ENCODE measurements around the gene ASGR2. TPM values are rescaled to one million over a fixed set of nuclear protein-coding genes. Genes with fewer than 3 reads are reported as not detected.

The ASGR2 gene
- total and polyA plus RNA-seq, 2 of the 13 experiments (the other 11 are each of a cell fraction or from before 2014, with no cell fraction given), result 320 to 754 TPM

DNA sequence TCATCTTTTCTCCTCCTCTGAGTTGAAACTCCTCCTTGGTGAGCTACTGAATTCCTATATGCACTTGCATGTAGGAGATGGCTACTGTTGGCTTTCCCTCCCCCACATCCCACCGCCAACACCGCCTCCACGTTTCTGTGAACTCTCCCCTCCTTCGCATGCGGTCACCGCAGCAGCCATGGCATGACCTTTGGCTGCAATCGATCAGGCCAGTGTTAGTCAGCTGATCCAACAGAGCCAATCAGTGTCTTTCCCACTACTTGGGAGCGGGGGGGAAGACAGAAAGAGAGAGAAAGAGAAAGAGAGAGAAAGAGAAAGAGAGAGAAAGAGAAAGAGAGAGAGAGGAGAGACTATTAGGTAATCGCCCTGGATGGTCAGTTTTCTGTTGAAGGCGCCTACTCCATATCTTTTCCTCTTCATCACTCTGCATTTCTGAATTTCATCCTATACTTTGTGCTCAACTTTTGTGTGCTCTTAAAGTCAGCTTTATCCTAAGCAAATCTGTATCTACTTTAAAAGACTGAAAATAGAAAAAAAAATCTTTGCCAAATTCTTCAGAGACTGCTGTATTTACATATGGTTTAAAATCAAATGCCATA lies 41.8 kb upstream of the ASGR2 start (continued):
- TF ChIP-seq, protein P1, sequence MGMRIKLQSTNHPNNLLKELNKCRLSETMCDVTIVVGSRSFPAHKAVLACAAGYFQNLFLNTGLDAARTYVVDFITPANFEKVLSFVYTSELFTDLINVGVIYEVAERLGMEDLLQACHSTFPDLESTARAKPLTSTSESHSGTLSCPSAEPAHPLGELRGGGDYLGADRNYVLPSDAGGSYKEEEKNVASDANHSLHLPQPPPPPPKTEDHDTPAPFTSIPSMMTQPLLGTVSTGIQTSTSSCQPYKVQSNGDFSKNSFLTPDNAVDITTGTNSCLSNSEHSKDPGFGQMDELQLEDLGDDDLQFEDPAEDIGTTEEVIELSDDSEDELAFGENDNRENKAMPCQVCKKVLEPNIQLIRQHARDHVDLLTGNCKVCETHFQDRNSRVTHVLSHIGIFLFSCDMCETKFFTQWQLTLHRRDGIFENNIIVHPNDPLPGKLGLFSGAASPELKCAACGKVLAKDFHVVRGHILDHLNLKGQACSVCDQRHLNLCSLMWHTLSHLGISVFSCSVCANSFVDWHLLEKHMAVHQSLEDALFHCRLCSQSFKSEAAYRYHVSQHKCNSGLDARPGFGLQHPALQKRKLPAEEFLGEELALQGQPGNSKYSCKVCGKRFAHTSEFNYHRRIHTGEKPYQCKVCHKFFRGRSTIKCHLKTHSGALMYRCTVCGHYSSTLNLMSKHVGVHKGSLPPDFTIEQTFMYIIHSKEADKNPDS (CRISPR knock-in tag; IDR thresholded peaks at IDR 0.05), result peak; percentile 73; the same call in 1 of the 2 replicates
- TF ChIP-seq, protein P2, sequence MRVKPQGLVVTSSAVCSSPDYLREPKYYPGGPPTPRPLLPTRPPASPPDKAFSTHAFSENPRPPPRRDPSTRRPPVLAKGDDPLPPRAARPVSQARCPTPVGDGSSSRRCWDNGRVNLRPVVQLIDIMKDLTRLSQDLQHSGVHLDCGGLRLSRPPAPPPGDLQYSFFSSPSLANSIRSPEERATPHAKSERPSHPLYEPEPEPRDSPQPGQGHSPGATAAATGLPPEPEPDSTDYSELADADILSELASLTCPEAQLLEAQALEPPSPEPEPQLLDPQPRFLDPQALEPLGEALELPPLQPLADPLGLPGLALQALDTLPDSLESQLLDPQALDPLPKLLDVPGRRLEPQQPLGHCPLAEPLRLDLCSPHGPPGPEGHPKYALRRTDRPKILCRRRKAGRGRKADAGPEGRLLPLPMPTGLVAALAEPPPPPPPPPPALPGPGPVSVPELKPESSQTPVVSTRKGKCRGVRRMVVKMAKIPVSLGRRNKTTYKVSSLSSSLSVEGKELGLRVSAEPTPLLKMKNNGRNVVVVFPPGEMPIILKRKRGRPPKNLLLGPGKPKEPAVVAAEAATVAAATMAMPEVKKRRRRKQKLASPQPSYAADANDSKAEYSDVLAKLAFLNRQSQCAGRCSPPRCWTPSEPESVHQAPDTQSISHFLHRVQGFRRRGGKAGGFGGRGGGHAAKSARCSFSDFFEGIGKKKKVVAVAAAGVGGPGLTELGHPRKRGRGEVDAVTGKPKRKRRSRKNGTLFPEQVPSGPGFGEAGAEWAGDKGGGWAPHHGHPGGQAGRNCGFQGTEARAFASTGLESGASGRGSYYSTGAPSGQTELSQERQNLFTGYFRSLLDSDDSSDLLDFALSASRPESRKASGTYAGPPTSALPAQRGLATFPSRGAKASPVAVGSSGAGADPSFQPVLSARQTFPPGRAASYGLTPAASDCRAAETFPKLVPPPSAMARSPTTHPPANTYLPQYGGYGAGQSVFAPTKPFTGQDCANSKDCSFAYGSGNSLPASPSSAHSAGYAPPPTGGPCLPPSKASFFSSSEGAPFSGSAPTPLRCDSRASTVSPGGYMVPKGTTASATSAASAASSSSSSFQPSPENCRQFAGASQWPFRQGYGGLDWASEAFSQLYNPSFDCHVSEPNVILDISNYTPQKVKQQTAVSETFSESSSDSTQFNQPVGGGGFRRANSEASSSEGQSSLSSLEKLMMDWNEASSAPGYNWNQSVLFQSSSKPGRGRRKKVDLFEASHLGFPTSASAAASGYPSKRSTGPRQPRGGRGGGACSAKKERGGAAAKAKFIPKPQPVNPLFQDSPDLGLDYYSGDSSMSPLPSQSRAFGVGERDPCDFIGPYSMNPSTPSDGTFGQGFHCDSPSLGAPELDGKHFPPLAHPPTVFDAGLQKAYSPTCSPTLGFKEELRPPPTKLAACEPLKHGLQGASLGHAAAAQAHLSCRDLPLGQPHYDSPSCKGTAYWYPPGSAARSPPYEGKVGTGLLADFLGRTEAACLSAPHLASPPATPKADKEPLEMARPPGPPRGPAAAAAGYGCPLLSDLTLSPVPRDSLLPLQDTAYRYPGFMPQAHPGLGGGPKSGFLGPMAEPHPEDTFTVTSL (CRISPR knock-in tag; IDR thresholded peaks at IDR 0.05; ENCODE audit: borderline replicate concordance), result peak; percentile 65; the same call in 1 of the 2 replicates
- TF ChIP-seq PHF5A (CRISPR knock-in tag; IDR thresholded peaks at IDR 0.05; ENCODE audit: low read depth, unreplicated experiment) (peak; percentile 84), RFX5 (IDR thresholded peaks at IDR 0.05; ENCODE audit: low read depth, low read length) (no peak), KDM5A (IDR thresholded peaks at IDR 0.05; ENCODE audit: borderline replicate concordance, low read length) (no peak), CREM (IDR thresholded peaks at IDR 0.05) (no peak), CREM (CRISPR knock-in tag; IDR thresholded peaks at IDR 0.05) (no peak), POLR2A (IDR thresholded peaks at IDR 0.05; ENCODE audit: insufficient read depth in 1 of 2, low read depth in 2 of 2, low read length in 2 of 2) (no peak), ZNF556 (CRISPR knock-in tag; IDR thresholded peaks at IDR 0.05; ENCODE audit: borderline replicate concordance) (peak; percentile 89; the same call in 1 of the 2 replicates), SMYD3 (CRISPR knock-in tag; IDR thresholded peaks at IDR 0.05) (peak; percentile 97), ZNF496 (CRISPR knock-in tag; IDR thresholded peaks at IDR 0.05; ENCODE audit: insufficient replicate concordance) (no peak), TCF12 (IDR thresholded peaks at IDR 0.05) (no peak), TCF12 (CRISPR knock-in tag; IDR thresholded peaks at IDR 0.05) (peak; percentile 73; the same call in 1 of the 2 replicates), ATF7 (IDR thresholded peaks at IDR 0.05) (peak; percentile 73), ATF7 (CRISPR knock-in tag; IDR thresholded peaks at IDR 0.05) (peak; percentile 90)
- TF ChIP-seq, protein P3, sequence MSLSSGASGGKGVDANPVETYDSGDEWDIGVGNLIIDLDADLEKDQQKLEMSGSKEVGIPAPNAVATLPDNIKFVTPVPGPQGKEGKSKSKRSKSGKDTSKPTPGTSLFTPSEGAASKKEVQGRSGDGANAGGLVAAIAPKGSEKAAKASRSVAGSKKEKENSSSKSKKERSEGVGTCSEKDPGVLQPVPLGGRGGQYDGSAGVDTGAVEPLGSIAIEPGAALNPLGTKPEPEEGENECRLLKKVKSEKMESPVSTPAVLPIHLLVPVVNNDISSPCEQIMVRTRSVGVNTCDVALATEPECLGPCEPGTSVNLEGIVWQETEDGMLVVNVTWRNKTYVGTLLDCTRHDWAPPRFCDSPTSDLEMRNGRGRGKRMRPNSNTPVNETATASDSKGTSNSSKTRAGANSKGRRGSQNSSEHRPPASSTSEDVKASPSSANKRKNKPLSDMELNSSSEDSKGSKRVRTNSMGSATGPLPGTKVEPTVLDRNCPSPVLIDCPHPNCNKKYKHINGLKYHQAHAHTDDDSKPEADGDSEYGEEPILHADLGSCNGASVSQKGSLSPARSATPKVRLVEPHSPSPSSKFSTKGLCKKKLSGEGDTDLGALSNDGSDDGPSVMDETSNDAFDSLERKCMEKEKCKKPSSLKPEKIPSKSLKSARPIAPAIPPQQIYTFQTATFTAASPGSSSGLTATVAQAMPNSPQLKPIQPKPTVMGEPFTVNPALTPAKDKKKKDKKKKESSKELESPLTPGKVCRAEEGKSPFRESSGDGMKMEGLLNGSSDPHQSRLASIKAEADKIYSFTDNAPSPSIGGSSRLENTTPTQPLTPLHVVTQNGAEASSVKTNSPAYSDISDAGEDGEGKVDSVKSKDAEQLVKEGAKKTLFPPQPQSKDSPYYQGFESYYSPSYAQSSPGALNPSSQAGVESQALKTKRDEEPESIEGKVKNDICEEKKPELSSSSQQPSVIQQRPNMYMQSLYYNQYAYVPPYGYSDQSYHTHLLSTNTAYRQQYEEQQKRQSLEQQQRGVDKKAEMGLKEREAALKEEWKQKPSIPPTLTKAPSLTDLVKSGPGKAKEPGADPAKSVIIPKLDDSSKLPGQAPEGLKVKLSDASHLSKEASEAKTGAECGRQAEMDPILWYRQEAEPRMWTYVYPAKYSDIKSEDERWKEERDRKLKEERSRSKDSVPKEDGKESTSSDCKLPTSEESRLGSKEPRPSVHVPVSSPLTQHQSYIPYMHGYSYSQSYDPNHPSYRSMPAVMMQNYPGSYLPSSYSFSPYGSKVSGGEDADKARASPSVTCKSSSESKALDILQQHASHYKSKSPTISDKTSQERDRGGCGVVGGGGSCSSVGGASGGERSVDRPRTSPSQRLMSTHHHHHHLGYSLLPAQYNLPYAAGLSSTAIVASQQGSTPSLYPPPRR (CRISPR knock-in tag; IDR thresholded peaks at IDR 0.05; ENCODE audit: borderline replicate concordance), result peak; percentile 85
- TF ChIP-seq, protein P4, sequence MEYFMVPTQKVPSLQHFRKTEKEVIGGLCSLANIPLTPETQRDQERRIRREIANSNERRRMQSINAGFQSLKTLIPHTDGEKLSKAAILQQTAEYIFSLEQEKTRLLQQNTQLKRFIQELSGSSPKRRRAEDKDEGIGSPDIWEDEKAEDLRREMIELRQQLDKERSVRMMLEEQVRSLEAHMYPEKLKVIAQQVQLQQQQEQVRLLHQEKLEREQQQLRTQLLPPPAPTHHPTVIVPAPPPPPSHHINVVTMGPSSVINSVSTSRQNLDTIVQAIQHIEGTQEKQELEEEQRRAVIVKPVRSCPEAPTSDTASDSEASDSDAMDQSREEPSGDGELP (IDR thresholded peaks at IDR 0.05; ENCODE audit: borderline replicate concordance, low read depth), result peak; percentile 70; the same call in 1 of the 2 replicates
